Stimulated activated CD8-positive, alpha-beta memory T cell treated with anti-CD3 and anti-CD28 coated beads, Interleukin-12 subunit alpha, Interleukin-12 subunit beta, amount 100 ng/mL, for 24 hours (primary cell): ENCODE measurements around the gene IQCE.

Experiments
- DNase-seq: peaks from one replicate; pipeline ENCODE4 v3.0.0-alpha.2; 2020; ENCODE audit errors: extremely low read depth

The IQCE gene

GRCh38 chr7:2662273-2663120, 103.7 kb downstream of the IQCE start:
- DNase-seq: no peak

GRCh38 chr7:2663121-2663886, 104.5 kb downstream of the IQCE start:
- no peak for DNase-seq

GRCh38 chr7:2663960-2664359, 105.2 kb downstream of the IQCE start:
- no peak for DNase-seq
